ENCODE results near the gene MACROD1. TPM values are rescaled to one million over a fixed set of nuclear protein-coding genes. Genes with fewer than 3 reads are reported as not detected.

Gene MACROD1
- total RNA-seq, 1 experiment from 2014 or later: 40.8 TPM

DNA sequence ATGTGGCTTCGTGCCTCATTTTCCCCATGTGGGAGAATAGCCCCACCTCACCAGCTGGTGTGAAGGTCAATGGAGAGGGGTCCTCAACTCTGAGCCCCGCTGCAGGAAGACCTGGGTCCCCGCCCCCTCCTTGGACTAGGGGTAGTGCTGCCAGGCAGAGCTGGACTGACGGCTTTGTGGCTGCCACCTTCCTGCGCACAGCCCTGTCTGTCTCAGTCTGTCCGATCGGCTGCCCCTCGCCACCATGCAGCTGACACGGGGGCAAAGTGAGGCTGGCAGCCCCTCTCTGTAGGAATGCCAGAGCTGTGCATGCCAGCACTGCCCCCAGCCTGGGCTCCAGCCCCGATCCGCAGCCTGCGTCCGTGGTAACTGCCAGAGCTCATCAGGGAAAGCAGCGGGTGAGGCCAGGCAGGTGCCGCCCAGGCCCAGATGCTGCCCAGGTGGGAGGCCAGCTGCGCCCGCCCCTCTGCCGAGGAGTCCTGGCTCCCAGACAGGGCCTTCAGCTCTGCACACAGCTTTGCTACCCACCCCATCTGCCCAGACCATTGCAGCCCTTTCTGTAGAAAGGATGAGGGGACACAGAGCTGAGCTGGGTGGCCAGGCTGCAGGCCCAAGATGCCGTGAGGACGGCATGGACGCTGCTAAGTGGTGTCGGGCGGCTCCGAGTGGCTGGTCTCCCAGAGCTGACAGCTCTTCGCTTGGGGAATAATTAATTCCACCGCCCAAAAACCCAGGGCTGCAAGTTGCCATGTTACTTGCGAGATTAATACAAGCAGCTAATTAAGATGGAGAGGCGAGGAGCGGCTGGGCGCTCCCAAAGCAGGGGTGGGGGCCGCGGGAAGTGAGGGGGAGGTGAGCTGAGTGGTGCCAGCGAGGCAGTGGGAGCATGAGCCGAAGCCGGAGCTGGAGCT lies 149.7 kb downstream of the MACROD1 start:
- no peak for DNase-seq (ENCODE audit: low read depth)

- DNase-seq (ENCODE audit: low read depth): no peak
Observed at GRCh38 chr11:64015510-64015909, 150.4 kb downstream of the MACROD1 start.

- no peak for DNase-seq (ENCODE audit: low read depth)
Observed at GRCh38 chr11:64014356-64014755, 151.6 kb downstream of the MACROD1 start.

- DNase-seq (ENCODE audit: low read depth): no peak
Observed at GRCh38 chr11:64013141-64013896, 152.6 kb downstream of the MACROD1 start.

- no peak for DNase-seq (ENCODE audit: low read depth)
Observed at GRCh38 chr11:64011371-64011770, 154.5 kb downstream of the MACROD1 start.

- DNase-seq (ENCODE audit: low read depth): no peak
Observed at GRCh38 chr11:64010783-64011182, 155.1 kb downstream of the MACROD1 start.

DNA sequence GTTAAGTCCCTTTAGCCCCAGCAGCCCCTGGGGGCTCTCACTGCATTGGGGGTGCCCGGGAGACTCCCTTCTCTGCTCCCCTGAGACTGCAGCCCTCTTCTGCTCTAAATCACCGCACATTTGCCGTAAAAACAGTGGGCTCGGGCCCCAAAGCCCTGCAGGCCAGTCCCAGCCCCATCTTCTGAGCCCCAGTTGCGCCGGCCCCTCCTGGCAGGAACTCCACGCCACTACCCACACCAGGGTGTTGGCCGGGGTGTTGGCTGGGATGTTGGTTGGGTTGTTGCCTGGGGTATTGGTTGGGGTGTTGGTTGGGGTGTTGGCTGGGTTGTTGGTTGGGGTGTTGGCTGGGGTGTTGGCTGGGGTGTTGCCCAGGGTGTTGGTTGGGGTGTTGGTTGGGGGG lies 156.2 kb downstream of the MACROD1 start:
- no peak for DNase-seq (ENCODE audit: low read depth)

DNA sequence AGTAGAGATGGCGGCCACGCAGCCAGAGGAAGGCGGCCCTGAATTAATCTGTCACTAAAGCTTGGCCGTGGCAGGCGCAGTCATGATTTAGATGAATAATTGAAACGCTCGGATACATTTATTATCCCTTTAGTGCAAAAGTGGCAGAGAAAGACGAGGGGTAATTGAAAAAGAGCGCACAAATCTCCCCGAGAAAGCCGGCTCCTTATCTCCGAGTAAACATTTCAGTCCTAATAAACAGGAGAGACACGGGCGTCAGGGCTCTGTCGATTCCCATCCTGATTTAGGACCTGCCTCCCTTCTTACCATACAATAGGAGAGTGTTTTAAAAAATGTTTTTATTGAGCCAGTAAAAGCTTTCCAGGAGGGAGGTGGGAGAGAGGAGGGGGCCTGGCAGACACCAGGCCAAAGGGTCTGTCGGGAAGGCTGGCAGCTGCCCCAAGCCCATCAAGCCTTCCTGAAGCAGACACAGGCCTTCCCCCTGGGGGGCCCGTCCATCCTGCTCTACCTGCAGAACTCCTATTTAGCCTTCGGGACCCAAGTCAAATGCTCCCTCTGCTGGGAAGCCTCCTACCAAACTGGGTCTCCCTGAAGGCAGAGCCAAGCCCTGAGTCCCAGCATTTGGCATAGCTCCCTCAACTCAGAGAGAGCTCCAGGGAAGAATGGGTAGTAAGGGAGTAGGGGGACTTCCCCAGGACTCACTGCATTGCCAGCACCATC lies 156.8 kb downstream of the MACROD1 start:
- no peak for DNase-seq (ENCODE audit: low read depth)

DNA sequence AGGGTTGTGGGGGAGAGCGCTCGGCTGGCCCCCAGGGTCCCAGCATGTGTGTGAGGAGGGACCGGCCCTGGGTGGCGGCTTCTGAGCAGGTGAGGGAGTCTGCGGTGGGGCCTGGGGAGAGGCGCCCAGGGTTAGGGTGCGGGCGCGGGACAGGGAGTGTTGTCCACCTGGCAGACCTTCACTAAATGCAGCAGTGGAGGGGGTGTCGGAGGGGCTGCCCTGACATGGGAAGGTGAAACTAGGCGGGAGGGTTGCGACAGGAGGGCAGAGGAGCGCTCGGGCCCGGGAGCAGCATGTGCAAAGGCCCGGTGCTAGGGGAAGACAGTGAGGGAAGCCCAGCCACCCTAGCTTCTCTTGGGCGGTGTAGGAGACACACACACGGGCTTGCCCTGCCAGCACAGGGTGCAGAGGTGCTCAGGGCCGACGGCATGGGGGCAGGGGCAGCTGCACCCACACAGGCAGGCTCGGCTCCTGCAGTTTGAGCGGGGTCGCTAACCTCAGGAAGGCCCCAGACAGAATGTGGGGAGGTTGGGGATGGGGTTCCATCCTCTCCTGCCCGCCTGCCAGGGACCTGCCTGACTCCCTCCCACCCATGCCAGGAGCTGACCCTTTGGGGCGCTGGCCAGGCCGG lies 157.5 kb downstream of the MACROD1 start:
- DNase-seq (ENCODE audit: low read depth): no peak

GRCh38 chr11:64007629-64008282 lies 158.2 kb downstream of the MACROD1 start:
- no peak for DNase-seq (ENCODE audit: low read depth)

GRCh38 chr11:64007160-64007628 lies 158.7 kb downstream of the MACROD1 start:
- peak; percentile 22 for DNase-seq (ENCODE audit: low read depth)

DNA sequence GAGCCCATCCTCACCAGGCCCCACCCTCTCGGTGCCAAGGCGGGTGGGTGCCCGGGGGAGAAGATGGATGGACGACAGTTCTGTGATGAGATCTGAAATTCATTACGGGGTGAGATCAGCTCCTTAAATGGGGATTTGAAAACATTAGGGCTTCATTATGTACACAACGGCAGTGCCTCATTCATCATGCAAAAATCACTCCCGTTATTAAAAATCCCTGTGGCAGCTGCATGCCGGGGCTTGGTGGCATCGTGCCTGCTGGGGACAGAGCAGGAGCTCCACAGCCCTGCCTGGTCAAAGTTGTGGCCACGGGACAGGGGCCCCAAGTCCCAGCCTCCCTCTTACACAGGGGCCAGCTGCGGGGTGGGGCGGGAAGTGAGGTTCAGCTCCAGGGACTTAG lies 159.5 kb downstream of the MACROD1 start:
- no peak for DNase-seq (ENCODE audit: low read depth)

- DNase-seq (ENCODE audit: low read depth): no peak
Observed at GRCh38 chr11:64005691-64006090, 160.2 kb downstream of the MACROD1 start.

GRCh38 chr11:64004590-64004984 lies 161.3 kb downstream of the MACROD1 start:
- peak; percentile 39 for DNase-seq (ENCODE audit: low read depth)

- DNase-seq (ENCODE audit: low read depth): no peak
Observed at GRCh38 chr11:64003807-64004589, 161.9 kb downstream of the MACROD1 start.

DNA sequence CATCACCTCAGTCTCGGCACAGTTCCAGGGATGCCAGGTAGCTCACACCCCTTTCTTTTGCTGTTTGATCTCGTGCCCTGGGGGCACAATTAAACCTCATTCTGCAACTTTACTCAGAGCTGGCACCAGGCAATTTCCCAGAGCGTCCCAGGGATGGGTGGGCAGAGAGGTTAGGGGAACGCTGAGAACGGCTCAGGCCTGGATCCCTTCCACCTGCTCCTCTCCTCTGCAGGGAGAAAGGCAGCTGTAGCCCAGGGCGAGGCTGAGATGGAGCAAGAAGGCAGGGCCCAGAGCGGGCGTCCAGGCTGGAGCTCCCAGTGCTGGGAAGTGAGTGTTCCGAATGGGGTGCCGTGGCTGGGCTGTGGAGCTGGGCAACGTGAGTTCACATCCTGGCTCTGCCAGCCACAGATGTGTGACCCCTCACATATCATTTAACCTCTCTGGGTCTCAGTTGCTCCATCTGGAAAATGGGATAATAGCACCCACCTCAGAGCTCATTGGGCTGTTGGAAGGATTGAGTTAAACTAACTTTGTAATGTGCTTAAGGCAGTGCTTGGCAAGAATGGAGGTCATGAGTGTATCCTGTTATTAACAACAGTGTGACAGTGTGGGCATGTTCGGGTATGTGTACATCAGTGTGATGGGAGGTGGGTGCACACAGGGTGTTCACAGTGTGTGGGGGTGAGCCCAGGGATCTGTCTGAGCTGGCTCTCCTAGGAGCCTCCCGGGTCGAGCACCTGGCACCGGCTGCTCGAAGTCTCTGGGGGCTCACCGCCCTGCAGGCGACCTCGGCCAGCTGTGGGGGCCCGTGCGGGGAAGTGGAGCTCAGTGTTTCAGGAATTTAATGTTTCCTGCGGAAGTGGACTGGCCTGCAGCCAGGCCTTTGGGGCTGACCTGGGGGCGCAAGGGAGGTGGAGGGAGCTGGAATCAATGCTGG lies 164.2 kb downstream of the MACROD1 start:
- no peak for DNase-seq (ENCODE audit: low read depth)

DNA sequence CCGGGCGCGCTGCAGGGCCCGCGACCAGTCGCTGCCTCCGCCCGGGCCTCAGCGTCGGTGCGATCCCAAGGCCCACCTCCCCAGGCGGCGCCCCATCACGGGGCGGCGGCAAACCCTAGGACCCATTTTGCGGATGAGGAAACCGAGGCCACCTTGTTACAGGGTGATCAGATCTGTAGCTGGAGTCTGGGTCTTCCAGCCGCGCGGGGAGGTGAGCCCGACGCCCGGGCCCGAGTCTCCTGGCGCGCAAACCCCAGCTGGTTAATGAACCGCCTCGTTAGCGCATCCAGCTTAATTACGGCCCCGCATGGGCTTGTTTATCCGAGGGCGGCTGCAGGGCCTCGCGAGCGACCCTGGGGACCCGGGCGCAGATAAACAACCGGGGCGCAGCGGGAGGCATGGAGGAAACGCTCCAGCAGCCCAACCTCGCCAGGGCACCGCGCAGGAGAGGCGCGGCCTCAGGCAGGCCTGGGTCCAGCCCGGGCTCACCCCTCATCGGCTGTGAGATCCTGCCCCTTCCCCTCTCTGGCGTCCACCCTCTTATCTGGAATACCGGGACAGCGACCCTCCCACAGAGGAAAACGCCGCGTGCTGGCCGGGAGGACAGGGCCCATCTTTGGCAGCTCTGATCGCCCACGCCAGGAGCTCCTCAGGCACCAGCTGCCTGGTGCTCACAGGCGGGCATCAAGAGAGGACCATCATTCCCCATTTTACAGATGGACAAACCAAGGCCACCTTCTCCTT lies 165.0 kb downstream of the MACROD1 start:
- DNase-seq (ENCODE audit: low read depth): no peak

DNA sequence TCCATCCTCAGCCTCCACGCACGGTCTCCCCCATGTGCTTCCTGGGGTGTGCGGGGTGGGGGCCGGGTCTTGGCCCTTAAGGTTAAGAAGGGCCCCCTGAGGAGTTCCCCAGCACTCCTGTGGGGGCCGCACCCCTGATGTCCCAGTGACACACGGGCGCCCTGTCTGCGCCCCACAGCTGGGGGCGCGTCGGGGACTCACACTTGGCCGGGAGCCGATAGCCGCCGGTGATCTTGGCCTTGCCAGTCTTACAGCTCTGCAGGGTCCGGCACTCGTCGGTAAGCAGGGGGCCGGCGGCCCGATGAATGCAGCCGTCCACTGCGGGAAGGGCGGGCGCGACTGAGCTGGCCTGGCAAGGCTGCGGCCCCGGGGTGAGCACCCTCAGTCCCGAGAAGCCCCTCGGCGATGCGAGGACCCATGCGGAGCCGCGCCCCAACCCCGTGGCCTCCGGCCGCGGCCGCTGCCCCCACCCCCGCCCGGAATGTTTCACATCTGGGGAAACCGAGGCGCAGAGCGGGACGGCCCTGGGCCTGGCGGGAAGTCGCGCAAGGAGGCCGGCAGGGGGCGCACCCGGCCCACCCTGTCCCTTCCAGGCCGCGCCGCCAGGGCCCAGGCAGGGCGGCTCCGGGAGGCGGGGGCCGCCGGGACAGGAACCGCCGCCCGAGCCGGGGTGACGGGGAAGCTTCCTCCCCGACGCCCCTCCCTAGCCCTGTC lies 165.7 kb downstream of the MACROD1 start:
- DNase-seq (ENCODE audit: low read depth): no peak
